Endothelial cell (in vitro differentiated cells): ENCODE results near the gene MOGAT2. TPM values are rescaled to one million over a fixed set of nuclear protein-coding genes. Genes with fewer than 3 reads are reported as not detected.

Experiments used
- DNase-seq: peaks from one replicate; pipeline ENCODE4 v3.0.0; 2021; ENCODE audit warnings: low spot score
- H3K27ac Mint-ChIP-seq: one replicate; pipeline ENCODE4 v1.8.0; 2021; ENCODE audit warnings: mixed read lengths, inconsistent platforms; ENCODE audit not compliant: unreplicated experiment
- H3K27me3 Mint-ChIP-seq: one replicate; pipeline ENCODE4 v1.8.0; 2021; ENCODE audit warnings: mild to moderate bottlenecking, moderate library complexity, mixed read lengths, inconsistent platforms; ENCODE audit not compliant: unreplicated experiment
- H3K36me3 Mint-ChIP-seq: one replicate; pipeline ENCODE4 v1.8.0; 2021; ENCODE audit warnings: mild to moderate bottlenecking, low read depth, mixed read lengths, inconsistent platforms; ENCODE audit not compliant: unreplicated experiment
- H3K4me1 Mint-ChIP-seq: one replicate; pipeline ENCODE4 v1.8.0; 2021; ENCODE audit warnings: mild to moderate bottlenecking, mixed read lengths, inconsistent platforms; ENCODE audit not compliant: unreplicated experiment
- H3K4me3 Mint-ChIP-seq: one replicate; pipeline ENCODE4 v1.8.0; 2021; ENCODE audit warnings: mild to moderate bottlenecking, mixed read lengths, inconsistent platforms; ENCODE audit not compliant: unreplicated experiment
- H3K9me3 Mint-ChIP-seq: one replicate; pipeline ENCODE4 v1.8.0; 2021; ENCODE audit warnings: mixed read lengths, inconsistent platforms; ENCODE audit not compliant: unreplicated experiment
- total RNA-seq: library from RNA; stranded (reverse); fragmentation: NEBNext Ultra II Directional; extraction: Animal tissue kit (Norgen Biotek cat#: 25700); gene quantifications from one replicate; pipeline ENCODE4 v1.2.1, GENCODE V29; 2021; ENCODE audit not compliant: unreplicated experiment
- TF ChIP-seq, protein P1 (sequence below): fragments of 200-600 bp; sonication (generic); IDR thresholded peaks from one replicate; pipeline ENCODE4 v1.5.0; 2021; ENCODE audit warnings: antibody characterized with exemption; ENCODE audit not compliant: unreplicated experiment

The MOGAT2 gene
- total RNA-seq, 1 donor from 2014 or later = not detected

- Mint-ChIP-seq H3K4me1 (no peaks in the 10 kb centered on the region), H3K36me3 (no peaks in the 10 kb centered on the region), H3K9me3 (no peaks in the 10 kb centered on the region), H3K27ac (no peak overlapping the region), H3K27me3 (peaks cover 5% of the 10 kb centered on the region), H3K4me3 (no peak overlapping the region)
- TF ChIP-seq, protein P1, sequence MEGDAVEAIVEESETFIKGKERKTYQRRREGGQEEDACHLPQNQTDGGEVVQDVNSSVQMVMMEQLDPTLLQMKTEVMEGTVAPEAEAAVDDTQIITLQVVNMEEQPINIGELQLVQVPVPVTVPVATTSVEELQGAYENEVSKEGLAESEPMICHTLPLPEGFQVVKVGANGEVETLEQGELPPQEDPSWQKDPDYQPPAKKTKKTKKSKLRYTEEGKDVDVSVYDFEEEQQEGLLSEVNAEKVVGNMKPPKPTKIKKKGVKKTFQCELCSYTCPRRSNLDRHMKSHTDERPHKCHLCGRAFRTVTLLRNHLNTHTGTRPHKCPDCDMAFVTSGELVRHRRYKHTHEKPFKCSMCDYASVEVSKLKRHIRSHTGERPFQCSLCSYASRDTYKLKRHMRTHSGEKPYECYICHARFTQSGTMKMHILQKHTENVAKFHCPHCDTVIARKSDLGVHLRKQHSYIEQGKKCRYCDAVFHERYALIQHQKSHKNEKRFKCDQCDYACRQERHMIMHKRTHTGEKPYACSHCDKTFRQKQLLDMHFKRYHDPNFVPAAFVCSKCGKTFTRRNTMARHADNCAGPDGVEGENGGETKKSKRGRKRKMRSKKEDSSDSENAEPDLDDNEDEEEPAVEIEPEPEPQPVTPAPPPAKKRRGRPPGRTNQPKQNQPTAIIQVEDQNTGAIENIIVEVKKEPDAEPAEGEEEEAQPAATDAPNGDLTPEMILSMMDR = no peak
- no peak for DNase-seq
These were observed 25.8 kb upstream of the MOGAT2 start for GRCh38 chr11:75691804-75692203.

GRCh38 chr11:75697906-75698581, 19.6 kb upstream of the MOGAT2 start:
- peaks cover 6% of the 10 kb centered on the region for H3K27me3 Mint-ChIP-seq
- DNase-seq = no peak
- no peak overlapping the region for H3K27ac Mint-ChIP-seq
- no peaks in the 10 kb centered on the region for H3K36me3 Mint-ChIP-seq
- H3K9me3 Mint-ChIP-seq = no peaks in the 10 kb centered on the region
- H3K4me3 Mint-ChIP-seq = no peak overlapping the region
- TF ChIP-seq, protein P1 = no peak
- no peaks in the 10 kb centered on the region for H3K4me1 Mint-ChIP-seq

DNA sequence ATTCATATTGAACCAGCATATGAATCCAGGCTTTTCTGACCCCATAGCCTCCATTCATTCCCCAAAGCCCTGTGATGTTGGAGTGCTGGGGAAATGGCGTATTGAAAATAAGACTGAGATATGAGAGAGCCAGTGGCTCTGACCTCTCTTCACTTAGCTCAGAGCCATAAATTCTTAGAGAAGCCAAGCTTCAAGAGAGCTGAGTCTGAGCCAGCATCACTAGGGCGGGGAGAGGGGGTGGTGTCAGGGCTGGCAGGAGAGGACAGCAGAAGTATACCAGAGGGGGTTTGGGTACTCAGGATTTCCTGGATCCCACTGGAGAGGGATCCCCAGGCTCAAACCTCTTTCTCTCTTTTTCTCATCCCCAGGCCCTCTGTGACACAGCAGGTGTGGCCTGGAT, 16.7 kb upstream of the MOGAT2 start:
- peaks cover 5% of the 10 kb centered on the region for H3K4me1 Mint-ChIP-seq
- TF ChIP-seq, protein P1 = no peak
- no peak overlapping the region for H3K27ac Mint-ChIP-seq
- H3K27me3 Mint-ChIP-seq = peaks cover 8% of the 10 kb centered on the region
- H3K4me3 Mint-ChIP-seq = no peak overlapping the region
- DNase-seq = no peak
- H3K36me3 Mint-ChIP-seq = no peaks in the 10 kb centered on the region
- no peaks in the 10 kb centered on the region for H3K9me3 Mint-ChIP-seq

DNA sequence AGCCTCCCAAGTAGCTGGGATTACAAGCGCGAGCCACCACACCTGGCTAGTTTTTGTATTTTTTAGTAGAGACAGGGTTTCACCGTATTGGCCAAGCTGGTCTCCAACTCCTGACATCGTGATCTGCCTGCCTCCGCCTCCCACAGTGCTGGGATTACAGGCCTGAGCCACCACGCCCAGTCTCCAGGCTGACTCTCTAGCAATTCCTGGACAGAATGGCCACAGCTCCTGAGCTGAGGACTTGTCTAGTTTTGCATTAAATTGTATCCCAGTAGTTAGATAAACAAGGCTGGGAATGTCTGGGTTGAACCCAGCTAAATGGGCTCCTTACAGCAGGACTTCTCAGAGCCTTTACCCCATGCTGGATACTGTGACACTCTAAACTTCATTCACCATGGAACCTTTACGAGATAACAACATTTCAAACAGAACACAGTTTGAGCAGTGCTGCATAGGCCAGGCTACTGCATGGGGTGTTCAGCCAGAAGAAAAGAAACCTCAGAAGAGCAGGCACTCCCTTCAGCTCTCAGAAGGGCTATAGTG, 13.9 kb upstream of the MOGAT2 start:
- no peak overlapping the region for H3K27ac Mint-ChIP-seq
- H3K4me1 Mint-ChIP-seq = peaks cover 5% of the 10 kb centered on the region
- peaks cover 6% of the 10 kb centered on the region for H3K27me3 Mint-ChIP-seq
- H3K9me3 Mint-ChIP-seq = no peaks in the 10 kb centered on the region
- H3K4me3 Mint-ChIP-seq = no peak overlapping the region
- DNase-seq = no peak
- H3K36me3 Mint-ChIP-seq = no peaks in the 10 kb centered on the region
- TF ChIP-seq, protein P1 = no peak

- Mint-ChIP-seq H3K27ac (no peak overlapping the region), H3K27me3 (peaks cover 6% of the 10 kb centered on the region), H3K4me3 (no peak overlapping the region), H3K36me3 (no peaks in the 10 kb centered on the region), H3K9me3 (no peaks in the 10 kb centered on the region), H3K4me1 (peaks cover 5% of the 10 kb centered on the region)
- DNase-seq = no peak
- TF ChIP-seq, protein P1 = no peak
These were observed 12.1 kb upstream of the MOGAT2 start for GRCh38 chr11:75705541-75705940.
